Measurements from ENCODE around the gene APCDD1L. TPM values are rescaled to one million over a fixed set of nuclear protein-coding genes. Genes with fewer than 3 reads are reported as not detected.
A peak's percentile ranks its signal among the peaks of the same experiment; 100 is the strongest.

APCDD1L gene
- total RNA-seq = 0.25 TPM
- long read RNA-seq, partial matches to known transcripts = 0 of 1 reads
- long read RNA-seq, other reads (novel, unspliced or antisense) = 1 of 1 reads

- intact Hi-C loops (cut with micrococcal nuclease) = no loop called here
- DNase-seq (no peak), ATAC-seq (peak; percentile 58)
Observed at GRCh38 chr20:58515233-58516212, at the start of gene APCDD1L. APCDD1L (minus strand) TSS chr20:58515399; CDS start chr20:58514707, 692 bp downstream.

GRCh38 chr20:58559368-58559729 lies 44.1 kb upstream of the APCDD1L start:
- intact Hi-C loops (cut with micrococcal nuclease) = no loop called here
- ATAC-seq (no peak), DNase-seq (no peak)

- ATAC-seq (no peak), DNase-seq (no peak)
- intact Hi-C loops (cut with micrococcal nuclease) = no loop called here
Observed at GRCh38 chr20:58558486-58559367, 43.5 kb upstream of the APCDD1L start.

- intact Hi-C loops (cut with micrococcal nuclease) = no loop called here
- DNase-seq (no peak), ATAC-seq (no peak)
Observed at GRCh38 chr20:58557733-58558342, 42.6 kb upstream of the APCDD1L start.

- intact Hi-C loops (cut with micrococcal nuclease) = no loop called here
- ATAC-seq (no peak), DNase-seq (no peak)
Observed at GRCh38 chr20:58556961-58557360, 41.8 kb upstream of the APCDD1L start.

GRCh38 chr20:58555078-58555765 lies 40.0 kb upstream of the APCDD1L start:
- ATAC-seq (no peak), DNase-seq (no peak)
- intact Hi-C loops (cut with micrococcal nuclease) = no loop called here

GRCh38 chr20:58554541-58554940 lies 39.3 kb upstream of the APCDD1L start:
- ATAC-seq = no peak
- intact Hi-C loops (cut with micrococcal nuclease) = no loop called here

GRCh38 chr20:58553841-58554240 lies 38.6 kb upstream of the APCDD1L start:
- ATAC-seq = peak; percentile 64
- intact Hi-C loops (cut with micrococcal nuclease) = no loop called here
- peak; percentile 47 for DNase-seq

More at GRCh38 chr20:58554541-58554940, 39.3 kb upstream of the APCDD1L start:
- no peak for DNase-seq

- ATAC-seq (no peak), DNase-seq (no peak)
- intact Hi-C loops (cut with micrococcal nuclease) = no loop called here
Observed at GRCh38 chr20:58553166-58553696, 38.0 kb upstream of the APCDD1L start.

GRCh38 chr20:58552366-58552934 lies 37.3 kb upstream of the APCDD1L start:
- DNase-seq (no peak), ATAC-seq (no peak)
- intact Hi-C loops (cut with micrococcal nuclease) = no loop called here

- DNase-seq (no peak), ATAC-seq (no peak)
- intact Hi-C loops (cut with micrococcal nuclease) = no loop called here
Observed at GRCh38 chr20:58551631-58552030, 36.4 kb upstream of the APCDD1L start.

GRCh38 chr20:58550275-58551059 lies 35.3 kb upstream of the APCDD1L start:
- intact Hi-C loops (cut with micrococcal nuclease) = no loop called here
- no peak for DNase-seq
- ATAC-seq = no peak

- DNase-seq (no peak), ATAC-seq (no peak)
Observed at GRCh38 chr20:58549231-58550209, 34.3 kb upstream of the APCDD1L start.

GRCh38 chr20:58547623-58548475 lies 32.6 kb upstream of the APCDD1L start:
- DNase-seq = no peak
- intact Hi-C loops (cut with micrococcal nuclease) = no loop called here

More at GRCh38 chr20:58549231-58550209, 34.3 kb upstream of the APCDD1L start:
- intact Hi-C loops (cut with micrococcal nuclease) = no loop called here

More at GRCh38 chr20:58547623-58548475, 32.6 kb upstream of the APCDD1L start:
- no peak for ATAC-seq
